Right lobe of liver (tissue), 4 donors: ENCODE results near the gene GRM2.

Source experiments
- CTCF ChIP-seq, 4 donors: fragments of 200-600 bp in 3 of 4; fragments of 450-650 bp in 1 of 4; IDR thresholded peaks; one replicate each; pipeline versions ENCODE4 v1.5.1 to v1.8.0; 2016 to 2022; ENCODE audit warnings: antibody characterized with exemption in 4 of 4, mild to moderate bottlenecking in 2 of 4
- POLR2A ChIP-seq: fragments of 450-650 bp; IDR thresholded peaks from one replicate; pipeline ENCODE4 v1.6.1; 2017; ENCODE audit warnings: antibody characterized with exemption, mild to moderate bottlenecking
- donor health status: DM: no; HTN: no; CAD: no.
- donor health status: DM: no; HTN: no; CAD: no.
- donor health status: DM: no; HTN: yes; CAD: no.

GRCh38 chr3:51708216-51708845 is 1.5 kb downstream of the GRM2 start:
- TF ChIP-seq CTCF (IDR thresholded peaks at IDR 0.05) (no peak), POLR2A (no peak)
